ENCODE data around the gene GLDC.

The GLDC gene

DNA sequence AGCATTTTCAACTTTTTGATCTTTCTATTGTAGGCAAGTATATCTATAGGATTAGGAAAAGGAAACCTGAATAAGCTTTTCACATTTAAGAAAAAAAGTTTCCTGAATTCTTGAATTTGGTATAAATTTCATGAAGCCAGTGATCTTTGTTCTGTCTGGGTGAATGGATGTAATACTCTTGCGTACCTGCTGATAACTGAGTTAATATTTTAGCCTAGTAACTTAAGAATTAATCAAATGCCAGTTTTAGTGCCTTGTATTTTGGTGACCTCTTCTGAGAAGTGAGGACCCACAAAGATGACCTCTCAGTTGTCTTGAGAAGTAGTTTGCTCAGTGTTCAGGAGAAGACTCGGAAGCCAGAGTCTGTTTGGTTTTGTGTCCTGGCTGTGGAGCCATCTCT lies 154.7 kb downstream of the GLDC start:
- no peak for DNase-seq

- DNase-seq: no peak
Measured at GRCh38 chr9:6489099-6489498, 156.4 kb downstream of the GLDC start.

GRCh38 chr9:6488395-6488794 lies 157.1 kb downstream of the GLDC start:
- DNase-seq: no peak

GRCh38 chr9:6484210-6484609 lies 161.3 kb downstream of the GLDC start:
- no peak for DNase-seq

Data from SHP77 (cell line).